Activated T-cell treated with anti-CD3 and anti-CD28 coated beads, Interleukin-2, amount 50 U/mL, for 48 hours (primary cell): Measurements from ENCODE around the gene SARS1.

Experiments
- DNase-seq, 2 experiments: peaks; one replicate each; pipeline ENCODE4 v3.0.0-alpha.2; 2020

The SARS1 gene

GRCh38 chr1:109251277-109252166, 37.8 kb downstream of the SARS1 start:
- DNase-seq, result no peak

- DNase-seq, result no peak
Observed at GRCh38 chr1:109252167-109252892, 38.6 kb downstream of the SARS1 start.

DNA sequence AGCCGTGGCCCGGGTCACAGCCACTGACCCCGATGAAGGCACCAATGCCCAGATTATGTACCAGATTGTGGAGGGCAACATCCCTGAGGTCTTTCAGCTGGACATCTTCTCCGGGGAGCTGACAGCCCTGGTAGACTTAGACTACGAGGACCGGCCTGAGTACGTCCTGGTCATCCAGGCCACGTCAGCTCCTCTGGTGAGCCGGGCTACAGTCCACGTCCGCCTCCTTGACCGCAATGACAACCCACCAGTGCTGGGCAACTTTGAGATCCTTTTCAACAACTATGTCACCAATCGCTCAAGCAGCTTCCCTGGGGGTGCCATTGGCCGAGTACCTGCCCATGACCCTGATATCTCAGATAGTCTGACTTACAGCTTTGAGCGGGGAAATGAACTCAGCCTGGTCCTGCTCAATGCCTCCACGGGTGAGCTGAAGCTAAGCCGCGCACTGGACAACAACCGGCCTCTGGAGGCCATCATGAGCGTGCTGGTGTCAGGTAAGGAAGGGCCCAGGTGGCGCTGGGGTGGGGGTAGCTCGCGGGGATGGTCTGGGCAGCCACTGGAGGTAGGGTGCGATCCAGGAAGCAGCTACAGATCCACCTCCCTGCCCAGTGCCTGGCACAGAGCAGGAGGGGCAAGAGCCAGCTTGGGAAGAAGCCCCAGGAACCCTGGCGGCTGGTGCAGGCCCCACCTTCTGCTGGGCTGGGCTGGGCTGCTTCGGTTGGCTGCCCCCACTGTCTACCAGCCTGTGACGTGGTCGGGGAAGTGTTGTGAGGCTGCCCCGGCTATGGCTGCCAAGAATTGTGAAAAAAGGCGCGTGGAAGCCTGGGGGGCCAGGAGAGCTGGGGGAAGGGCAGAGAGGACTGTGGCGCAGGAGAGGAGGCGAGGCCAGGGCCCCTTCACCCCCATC, 39.4 kb downstream of the SARS1 start:
- no peak for DNase-seq

DNA sequence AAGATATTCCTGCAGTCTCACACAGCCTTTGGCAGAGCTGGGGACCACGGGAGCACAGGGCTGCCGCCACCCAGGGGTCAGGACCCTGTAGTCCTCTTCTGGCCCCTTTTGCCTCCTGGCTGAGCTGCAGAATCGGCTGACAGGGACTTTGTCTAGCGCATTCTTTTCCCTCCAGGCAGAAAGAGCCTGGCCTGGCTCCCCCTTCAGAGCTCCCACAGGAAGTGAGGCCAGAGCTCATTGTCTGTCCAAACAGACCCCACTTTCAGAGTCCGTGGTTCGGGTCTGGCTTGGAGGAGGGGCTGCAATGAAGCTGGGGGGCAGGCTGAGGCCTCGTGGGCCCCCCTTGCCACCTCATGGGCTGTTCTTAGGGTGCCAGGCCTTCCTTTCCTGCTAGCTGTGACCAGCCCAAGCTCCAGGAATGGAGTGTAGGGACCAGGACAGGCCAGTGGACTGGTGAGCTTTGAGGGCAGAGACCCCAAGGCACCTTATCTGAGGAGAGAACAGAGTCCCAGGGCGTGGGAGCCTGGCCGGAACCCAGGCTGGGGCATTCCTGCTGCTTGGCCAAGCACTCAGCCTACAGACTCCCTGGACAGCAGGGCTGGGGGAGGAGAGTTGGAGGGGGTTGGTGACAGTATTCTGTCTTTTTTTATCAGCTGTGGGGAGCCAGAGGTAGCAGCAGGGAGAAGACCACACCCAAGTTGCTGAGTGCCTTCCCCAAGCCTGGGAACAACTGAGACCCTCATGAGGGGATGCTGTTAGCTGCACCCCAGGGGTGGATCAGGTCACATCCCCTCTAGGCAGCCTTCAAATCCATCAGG, 40.3 kb downstream of the SARS1 start:
- no peak for DNase-seq

DNA sequence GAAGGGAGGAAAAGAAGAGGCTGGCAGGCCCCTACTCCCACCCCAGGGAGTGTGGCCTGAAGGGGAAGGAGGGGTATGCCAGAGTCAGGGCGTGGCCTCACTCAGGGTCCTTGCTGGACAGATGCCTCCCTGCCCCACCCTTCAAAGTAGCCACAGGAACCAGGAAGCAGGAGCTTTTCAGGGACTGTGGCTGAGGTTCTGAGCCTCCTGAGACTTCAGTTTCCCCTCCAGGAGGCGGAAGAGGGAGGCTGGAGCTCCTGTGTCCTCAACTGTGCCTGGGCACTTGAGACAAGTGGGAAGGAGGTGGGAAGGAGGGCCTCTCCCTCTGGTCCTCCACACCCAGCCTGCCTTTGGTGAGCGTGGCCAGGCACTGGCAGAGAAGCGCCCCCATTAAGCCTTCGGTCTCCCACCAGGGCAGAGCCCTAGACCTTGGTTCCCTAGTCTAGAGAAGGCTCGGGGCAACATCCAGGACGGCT, 40.9 kb downstream of the SARS1 start:
- no peak for DNase-seq

GRCh38 chr1:109255097-109255651, 41.5 kb downstream of the SARS1 start:
- no peak for DNase-seq

- DNase-seq, result no peak
Observed at GRCh38 chr1:109255678-109256077, 42.0 kb downstream of the SARS1 start.

GRCh38 chr1:109256085-109256484, 42.4 kb downstream of the SARS1 start:
- no peak for DNase-seq

DNA sequence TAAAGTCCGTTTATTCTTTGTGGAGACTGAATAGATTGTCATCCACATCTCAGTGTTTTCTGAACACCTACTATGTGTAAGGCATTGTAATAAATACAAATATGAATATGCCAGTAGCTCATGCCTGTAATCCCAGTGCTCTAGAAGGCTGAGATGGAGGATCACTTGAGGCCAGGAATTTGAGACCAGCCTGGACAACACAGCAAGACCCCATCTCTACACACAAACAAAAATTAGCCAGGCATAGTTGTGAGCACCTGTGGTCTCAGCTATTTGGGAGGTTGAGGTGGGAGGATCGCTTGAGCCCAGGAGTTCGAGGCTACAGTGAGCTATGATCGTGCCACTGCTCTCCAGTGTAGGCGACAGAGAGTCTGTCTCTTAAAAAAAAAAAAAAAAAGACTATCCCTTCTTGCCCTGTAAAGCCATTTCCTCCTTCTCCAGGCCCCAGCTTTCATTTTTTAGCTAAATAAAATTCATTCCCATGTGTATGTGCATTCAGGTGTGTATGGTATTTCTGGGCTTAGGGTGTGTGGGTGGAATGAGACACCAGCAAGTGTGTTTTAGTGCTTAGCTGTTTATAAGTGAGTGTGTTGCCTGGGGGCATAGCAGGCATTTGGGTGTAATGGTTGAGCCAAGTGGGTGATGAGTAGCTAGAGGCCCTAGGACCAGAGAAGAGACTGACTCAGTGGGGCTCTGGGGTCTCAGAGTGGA, 43.4 kb downstream of the SARS1 start:
- DNase-seq, result no peak

DNA sequence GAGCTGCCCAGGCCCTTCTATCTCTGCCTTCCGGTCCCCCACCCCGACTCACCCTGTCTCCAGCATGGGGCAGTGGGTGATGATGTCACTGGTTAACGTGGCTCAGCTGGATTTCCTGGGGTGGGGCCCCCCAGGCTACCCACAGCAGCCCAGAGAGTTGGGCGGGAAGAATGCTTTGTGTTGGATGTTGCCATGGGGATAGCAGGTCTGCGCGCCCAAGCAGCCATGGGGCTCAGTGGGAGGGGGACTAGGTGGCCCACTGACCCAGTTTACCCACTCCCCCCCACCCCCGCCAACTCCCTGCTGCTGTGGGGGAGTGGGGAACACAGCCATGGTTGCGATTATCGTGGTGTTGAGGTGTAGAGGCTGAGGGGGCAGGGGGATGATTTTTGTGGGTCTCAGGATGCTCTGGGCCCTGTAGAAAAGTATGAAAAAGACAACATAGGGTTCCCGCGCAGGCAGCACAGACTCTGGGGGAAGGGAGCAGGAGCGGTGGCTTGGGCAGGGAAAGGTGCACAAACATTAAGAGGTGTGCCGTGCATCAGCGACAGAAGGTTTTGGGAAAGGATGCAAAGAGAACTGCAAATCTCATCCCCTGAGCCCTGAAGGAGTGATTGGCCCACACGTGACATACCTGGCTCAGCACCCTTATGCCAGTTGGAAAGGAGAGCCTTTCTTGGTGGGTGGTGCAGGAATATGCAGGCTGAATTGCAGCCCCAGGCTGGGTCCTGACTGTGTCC, 44.1 kb downstream of the SARS1 start:
- DNase-seq, result no peak

DNA sequence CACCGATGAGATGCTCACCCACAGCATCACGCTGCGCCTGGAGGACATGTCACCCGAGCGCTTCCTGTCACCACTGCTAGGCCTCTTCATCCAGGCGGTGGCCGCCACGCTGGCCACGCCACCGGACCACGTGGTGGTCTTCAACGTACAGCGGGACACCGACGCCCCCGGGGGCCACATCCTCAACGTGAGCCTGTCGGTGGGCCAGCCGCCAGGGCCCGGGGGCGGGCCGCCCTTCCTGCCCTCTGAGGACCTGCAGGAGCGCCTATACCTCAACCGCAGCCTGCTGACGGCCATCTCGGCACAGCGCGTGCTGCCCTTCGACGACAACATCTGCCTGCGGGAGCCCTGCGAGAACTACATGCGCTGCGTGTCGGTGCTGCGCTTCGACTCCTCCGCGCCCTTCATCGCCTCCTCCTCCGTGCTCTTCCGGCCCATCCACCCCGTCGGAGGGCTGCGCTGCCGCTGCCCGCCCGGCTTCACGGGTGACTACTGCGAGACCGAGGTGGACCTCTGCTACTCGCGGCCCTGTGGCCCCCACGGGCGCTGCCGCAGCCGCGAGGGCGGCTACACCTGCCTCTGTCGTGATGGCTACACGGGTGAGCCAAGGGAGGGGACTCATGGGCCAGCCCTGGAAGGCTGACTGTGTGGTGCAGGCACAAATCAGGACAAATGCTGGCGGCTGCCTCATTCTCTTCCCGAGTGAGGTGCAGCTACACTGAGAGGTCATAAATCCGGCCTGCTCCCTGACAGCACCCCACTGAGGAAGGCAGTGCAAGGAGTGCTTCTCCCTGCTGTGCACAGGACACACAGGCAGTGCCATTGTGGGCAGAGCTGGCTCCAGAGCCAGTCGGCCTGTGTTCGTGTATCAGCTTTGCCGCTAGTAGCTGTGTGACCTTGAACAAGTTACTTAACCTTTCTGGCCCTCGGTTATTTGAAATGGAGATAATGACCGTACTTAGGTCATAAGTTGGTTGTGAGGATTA, 45.1 kb downstream of the SARS1 start:
- no peak for DNase-seq

- DNase-seq, result no peak
Observed at GRCh38 chr1:109259674-109260557, 46.2 kb downstream of the SARS1 start.

DNA sequence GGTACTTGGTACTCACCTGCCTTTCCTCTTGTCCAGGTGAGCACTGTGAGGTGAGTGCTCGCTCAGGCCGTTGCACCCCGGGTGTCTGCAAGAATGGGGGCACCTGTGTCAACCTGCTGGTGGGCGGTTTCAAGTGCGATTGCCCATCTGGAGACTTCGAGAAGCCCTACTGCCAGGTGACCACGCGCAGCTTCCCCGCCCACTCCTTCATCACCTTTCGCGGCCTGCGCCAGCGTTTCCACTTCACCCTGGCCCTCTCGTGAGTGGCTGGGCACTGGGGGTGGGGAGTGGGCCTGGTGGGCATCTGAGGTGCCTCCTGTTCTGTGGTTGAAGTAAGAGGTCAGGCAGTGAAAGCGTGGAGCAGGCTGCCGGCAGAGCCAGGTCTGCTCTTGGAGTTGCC, 47.3 kb downstream of the SARS1 start:
- no peak for DNase-seq

- no peak for DNase-seq
Observed at GRCh38 chr1:109261578-109261977, 47.9 kb downstream of the SARS1 start.

GRCh38 chr1:109262231-109263055, 48.7 kb downstream of the SARS1 start:
- DNase-seq, result no peak

DNA sequence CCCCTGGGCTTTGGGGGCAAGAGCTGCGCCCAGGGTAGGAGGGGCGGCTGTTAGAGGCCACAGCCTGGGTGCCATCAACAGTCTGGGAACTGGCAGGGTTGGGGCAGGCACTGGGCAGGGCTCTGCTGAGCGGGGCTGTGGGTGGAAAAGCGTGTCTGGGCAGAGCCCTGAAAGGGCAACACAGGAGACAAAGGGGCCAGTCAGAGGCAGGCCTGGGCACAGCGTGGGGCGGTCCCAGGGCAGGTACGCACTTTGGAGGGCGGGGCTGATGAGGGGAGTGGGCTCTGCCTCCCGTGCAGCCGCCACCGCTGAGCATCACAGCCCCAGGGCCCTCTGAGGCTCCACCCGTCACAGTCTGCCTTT, 49.5 kb downstream of the SARS1 start:
- DNase-seq, result peak in 1 of 2 experiments; percentile 32
